Gastroesophageal sphincter (tissue), 3 donors: ENCODE results near the gene LDLRAD3.

Experiments used
- CTCF ChIP-seq, 4 experiments: fragments of 200-600 bp in 2 of 4; fragments of 450-650 bp in 2 of 4; sonication (generic) in 1 of 4; IDR thresholded peaks; one replicate each; pipeline ENCODE4 v1.5.1; 2017 to 2019; ENCODE audit warnings: antibody characterized with exemption in 4 of 4, mild to moderate bottlenecking in 2 of 4, moderate library complexity in 2 of 4
- POLR2AphosphoS5 ChIP-seq: sonication (generic); formaldehyde crosslinking; IDR thresholded peaks from one replicate; pipeline ENCODE4 v1.6.1; 2017; ENCODE audit warnings: antibody characterized with exemption

DNA sequence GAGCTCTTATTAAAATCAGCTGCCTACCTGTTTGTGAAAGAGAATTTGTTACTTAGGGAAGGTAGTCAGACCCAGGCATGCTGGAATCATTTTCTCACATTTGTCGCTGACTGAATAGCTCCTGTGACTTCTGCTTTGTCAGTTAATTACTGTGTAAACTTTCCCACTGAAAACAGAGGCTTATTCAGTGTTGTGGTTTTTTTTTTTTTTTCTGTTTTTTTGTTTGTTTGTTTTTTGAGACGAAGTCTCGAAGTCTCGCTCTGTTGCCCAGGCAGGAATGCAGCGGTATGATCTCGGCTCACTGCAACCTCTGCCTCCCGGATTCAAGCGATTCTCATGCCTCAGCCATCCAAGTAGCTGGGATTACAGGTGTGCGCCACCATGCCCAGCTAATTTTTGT, 5.6 kb upstream of the LDLRAD3 start:
- no peak for TF ChIP-seq POLR2AphosphoS5
- no peak for TF ChIP-seq CTCF (IDR thresholded peaks at IDR 0.05)
